ENCODE measurements around the gene NIPA2.

NIPA2 gene

GRCh38 chr15:22891426-22892210, 53.2 kb downstream of the NIPA2 start:
- Histone ChIP-seq H3K4me1 (ENCODE audit: low read length) (peaks cover 7% of the 10 kb centered on the region), H2AFZ (ENCODE audit: low read depth, low read length) (no peak overlapping the region), H3K4me3 (ENCODE audit: low read length) (no peak overlapping the region), H4K20me1 (ENCODE audit: insufficient read depth, low read length) (no peaks in the 10 kb centered on the region), H3K9ac (ENCODE audit: low read length) (no peak overlapping the region), H3K27me3 (ENCODE audit: low read depth, low read length) (no peaks in the 10 kb centered on the region), H3K79me2 (ENCODE audit: low read length) (no peaks in the 10 kb centered on the region), H3K4me2 (ENCODE audit: low read length) (no peak overlapping the region), H3K9me3 (ENCODE audit: insufficient read depth, low read length) (no peaks in the 10 kb centered on the region), H3K27ac (ENCODE audit: low read length) (no peak overlapping the region), H3K36me3 (replicated peaks; ENCODE audit: low read depth, low read length) (no peaks in the 10 kb centered on the region)
- TF ChIP-seq CTCF (IDR thresholded peaks at IDR 0.05; ENCODE audit: low read depth, low read length) (no peak), EZH2phosphoT487 (IDR thresholded peaks at IDR 0.05; ENCODE audit: low read depth) (no peak)

- H4K20me1 ChIP-seq (ENCODE audit: insufficient read depth, low read length) = no peaks in the 10 kb centered on the region
- no peaks in the 10 kb centered on the region for H3K36me3 ChIP-seq (replicated peaks; ENCODE audit: low read depth, low read length)
- H3K9me3 ChIP-seq (ENCODE audit: insufficient read depth, low read length) = no peaks in the 10 kb centered on the region
- no peaks in the 10 kb centered on the region for H3K79me2 ChIP-seq (ENCODE audit: low read length)
- TF ChIP-seq EZH2phosphoT487 (IDR thresholded peaks at IDR 0.05; ENCODE audit: low read depth) (no peak), CTCF (IDR thresholded peaks at IDR 0.05; ENCODE audit: low read depth, low read length) (no peak)
- H3K4me1 ChIP-seq (ENCODE audit: low read length) = peaks cover 7% of the 10 kb centered on the region
- no peak overlapping the region for H3K9ac ChIP-seq (ENCODE audit: low read length)
- no peak overlapping the region for H2AFZ ChIP-seq (ENCODE audit: low read depth, low read length)
- H3K27ac ChIP-seq (ENCODE audit: low read length) = no peak overlapping the region
- no peak overlapping the region for H3K4me3 ChIP-seq (ENCODE audit: low read length)
- no peak overlapping the region for H3K4me2 ChIP-seq (ENCODE audit: low read length)
- H3K27me3 ChIP-seq (ENCODE audit: low read depth, low read length) = no peaks in the 10 kb centered on the region
These were observed 53.9 kb downstream of the NIPA2 start for GRCh38 chr15:22892333-22892732.

GRCh38 chr15:22893081-22893480, 54.6 kb downstream of the NIPA2 start:
- H3K27ac ChIP-seq (ENCODE audit: low read length) = no peak overlapping the region
- TF ChIP-seq CTCF (IDR thresholded peaks at IDR 0.05; ENCODE audit: low read depth, low read length) = no peak
- no peak for TF ChIP-seq EZH2phosphoT487 (IDR thresholded peaks at IDR 0.05; ENCODE audit: low read depth)
- no peak overlapping the region for H3K9ac ChIP-seq (ENCODE audit: low read length)
- H3K36me3 ChIP-seq (replicated peaks; ENCODE audit: low read depth, low read length) = no peaks in the 10 kb centered on the region
- H2AFZ ChIP-seq (ENCODE audit: low read depth, low read length) = no peak overlapping the region
- no peaks in the 10 kb centered on the region for H4K20me1 ChIP-seq (ENCODE audit: insufficient read depth, low read length)
- H3K9me3 ChIP-seq (ENCODE audit: insufficient read depth, low read length) = no peaks in the 10 kb centered on the region
- no peaks in the 10 kb centered on the region for H3K27me3 ChIP-seq (ENCODE audit: low read depth, low read length)
- no peak overlapping the region for H3K4me2 ChIP-seq (ENCODE audit: low read length)
- H3K79me2 ChIP-seq (ENCODE audit: low read length) = no peaks in the 10 kb centered on the region
- no peak overlapping the region for H3K4me3 ChIP-seq (ENCODE audit: low read length)
- peaks cover 7% of the 10 kb centered on the region for H3K4me1 ChIP-seq (ENCODE audit: low read length)

- Histone ChIP-seq H4K20me1 (ENCODE audit: insufficient read depth, low read length) (no peaks in the 10 kb centered on the region), H3K27ac (ENCODE audit: low read length) (no peak overlapping the region), H3K9me3 (ENCODE audit: insufficient read depth, low read length) (no peaks in the 10 kb centered on the region), H3K27me3 (ENCODE audit: low read depth, low read length) (no peaks in the 10 kb centered on the region), H3K4me3 (ENCODE audit: low read length) (no peak overlapping the region), H3K9ac (ENCODE audit: low read length) (no peak overlapping the region), H3K36me3 (replicated peaks; ENCODE audit: low read depth, low read length) (no peaks in the 10 kb centered on the region), H2AFZ (ENCODE audit: low read depth, low read length) (no peak overlapping the region), H3K4me1 (ENCODE audit: low read length) (peaks cover 7% of the 10 kb centered on the region), H3K4me2 (ENCODE audit: low read length) (no peak overlapping the region), H3K79me2 (ENCODE audit: low read length) (no peaks in the 10 kb centered on the region)
- TF ChIP-seq EZH2phosphoT487 (IDR thresholded peaks at IDR 0.05; ENCODE audit: low read depth) (no peak), CTCF (IDR thresholded peaks at IDR 0.05; ENCODE audit: low read depth, low read length) (no peak)
These were observed 55.4 kb downstream of the NIPA2 start for GRCh38 chr15:22893881-22894280.

All from OCI-LY3 (cell line).